K562 (cell line): ENCODE measurements around the gene CCDC141. TPM values are rescaled to one million over a fixed set of nuclear protein-coding genes. Genes with fewer than 3 reads are reported as not detected.

Experiments used
- ATAC-seq: fragments of 200-7000 bp; cut with Tn5 transposase; 3 replicates; pipeline ENCODE4 v1.9.1; 2020; ENCODE audit warnings: moderate library complexity
- BruUV-seq: library from RNA; stranded (reverse); fragments of 400-500 nt; replicated peaks from 2 replicates; lab custom pipeline; 2021; lab: Mats Ljungman, UMichigan
- CTCF ChIA-PET: fragments of 300-600 bp; formaldehyde crosslinking; extraction: SDS; loops from one replicate; lab custom pipeline; 2021; ENCODE audit warnings: low intra/inter-chr PET ratio; lab: Yijun Ruan, JAX
- POLR2A ChIA-PET: fragments of 300-600, 350-650 bp; sonication (Branson Sonifier 250); formaldehyde crosslinking; extraction: SDS; loops from one replicate; lab custom pipeline; 2021; ENCODE audit warnings: antibody characterized with exemption, inconsistent platforms; lab: Yijun Ruan, JAX
- DNase-seq, 4 experiments: peaks; one replicate each; pipeline versions ENCODE4 v3.0.0 to v3.0.0-alpha.2; 2011 to 2018; ENCODE audit warnings: low spot score in 3 of 4, mixed read lengths in 3 of 4; ENCODE audit errors: extremely low read depth in 1 of 4
- FAIRE-seq: peaks from 2 replicates; lab custom pipeline; 2011; peaks lifted over from hg19 to GRCh38; lab: Jason Lieb, UNC
- H2AFZ ChIP-seq: 2 replicates; pipeline ENCODE4 v1.6.0; 2011; ENCODE audit warnings: low read depth, low read length, control low read depth, inconsistent platforms
- H3K27ac ChIP-seq: fragments of 200-600 bp; 3 replicates; pipeline ENCODE4 v1.8.0; 2011; ENCODE audit warnings: low read depth, mild to moderate bottlenecking, control low read depth, inconsistent platforms, low read length, moderate library complexity, mixed read lengths; ENCODE audit errors: extremely low read depth
- H3K27me3 ChIP-seq, 2 experiments: fragments of 300-600 bp in 1 of 2; 2 replicates in 1 of 2; 3 replicates in 1 of 2; pipeline versions ENCODE4 v1.6.0 to v1.8.0; 2011; ENCODE audit warnings: inconsistent platforms in 2 of 2, low read length in 2 of 2, mild to moderate bottlenecking in 1 of 2, mixed read lengths in 1 of 2, moderate library complexity in 1 of 2; ENCODE audit not compliant: control insufficient read depth in 2 of 2, insufficient read depth in 2 of 2
- H3K36me3 ChIP-seq: fragments of 300-600 bp; 3 replicates; pipeline ENCODE4 v1.8.0; 2011; ENCODE audit warnings: mild to moderate bottlenecking, low read length, inconsistent platforms; ENCODE audit not compliant: control insufficient read depth, insufficient read depth
- H3K4me1 ChIP-seq, 2 experiments: fragments of 200-600 bp in 1 of 2; replicated peaks in 1 of 2; 2 replicates in 1 of 2; 3 replicates in 1 of 2; pipeline versions ENCODE4 v1.5.1 to v1.8.0; 2011; ENCODE audit warnings: inconsistent platforms in 2 of 2, low read length in 2 of 2, mild to moderate bottlenecking in 1 of 2, mixed read lengths in 1 of 2, moderate library complexity in 1 of 2; ENCODE audit not compliant: control insufficient read depth in 2 of 2, insufficient read depth in 2 of 2
- H3K4me2 ChIP-seq: 2 replicates; pipeline ENCODE4 v1.6.1; 2011; ENCODE audit warnings: low read length, control low read depth, inconsistent platforms, mixed read lengths; ENCODE audit not compliant: insufficient read depth
- H3K4me3 ChIP-seq: fragments of 200-600 bp; sonication (generic), shearing (Covaris generic); 2 replicates; pipeline ENCODE4 v1.5.1; 2016; ENCODE audit warnings: control low read depth, inconsistent platforms
- H3K79me2 ChIP-seq: fragments of 200-600 bp; 3 replicates; pipeline ENCODE4 v1.8.0; 2011; ENCODE audit warnings: low read length, inconsistent platforms; ENCODE audit not compliant: control insufficient read depth, insufficient read depth
- H3K9ac ChIP-seq, 2 experiments: 2 replicates each; pipeline versions ENCODE4 v1.6.0 to v1.6.1; 2011; ENCODE audit warnings: low read depth in 2 of 2, low read length in 2 of 2, control low read depth in 1 of 2, inconsistent platforms in 1 of 2, mild to moderate bottlenecking in 1 of 2, mixed read lengths in 1 of 2; ENCODE audit not compliant: insufficient read depth in 1 of 2
- H3K9me1 ChIP-seq: one replicate; pipeline ENCODE4 v1.6.0; 2011; ENCODE audit warnings: inconsistent platforms, mild to moderate bottlenecking, low read length, moderate library complexity; ENCODE audit not compliant: control insufficient read depth, insufficient read depth
- H3K9me3 ChIP-seq: replicated peaks from 2 replicates; pipeline ENCODE4 v1.5.1; 2011; ENCODE audit warnings: low read depth, low read length, inconsistent platforms; ENCODE audit not compliant: control insufficient read depth, insufficient read depth
- H4K20me1 ChIP-seq: replicated peaks from 2 replicates; pipeline ENCODE4 v1.6.1; 2011; ENCODE audit warnings: low read length, inconsistent platforms, mixed read lengths; ENCODE audit not compliant: control insufficient read depth, insufficient read depth
- CBX3 ChIP-seq, 2 experiments: IDR thresholded peaks; 1 replicate in 1 of 2; 2 replicates in 1 of 2; pipeline ENCODE4 v1.6.1; 2012; ENCODE audit warnings: inconsistent platforms in 2 of 2, low read length in 2 of 2, borderline replicate concordance in 1 of 2, control low read depth in 1 of 2
- CHD4 ChIP-seq: fragments of 200-600 bp; sonication (generic); IDR thresholded peaks from 3 replicates; pipeline ENCODE4 v1.6.1; 2012; ENCODE audit warnings: low read depth, mild to moderate bottlenecking, mixed read lengths, low read length, inconsistent platforms; ENCODE audit not compliant: insufficient read depth, insufficient replicate concordance, poor library complexity, severe bottlenecking
- NFE2L1 ChIP-seq: fragments of 450-650 bp; IDR thresholded peaks from 2 replicates; pipeline ENCODE4 v1.6.1; 2016; ENCODE audit warnings: missing genetic modification characterization, low read depth, mild to moderate bottlenecking, missing compliant biosample characterization, moderate library complexity, borderline replicate concordance
- PHTF2 ChIP-seq: fragments of 250-450 bp; sonication (Bioruptor Pico); IDR thresholded peaks from 2 replicates; pipeline ENCODE4 v1.5.0; 2021; ENCODE audit warnings: mild to moderate bottlenecking
- RBBP5 ChIP-seq: fragments of 200-600 bp; sonication (generic); IDR thresholded peaks from 2 replicates; pipeline ENCODE4 v1.6.1; 2012; ENCODE audit warnings: borderline replicate concordance, mild to moderate bottlenecking, low read length, control low read depth, inconsistent platforms; ENCODE audit not compliant: insufficient read depth, poor library complexity, severe bottlenecking
- ZNF764 ChIP-seq: fragments of 250-450 bp; sonication (Bioruptor Pico); IDR thresholded peaks from 2 replicates; pipeline ENCODE4 v1.4.0; 2020; ENCODE audit warnings: low read depth, mild to moderate bottlenecking, moderate library complexity
- WGBS: fragments of 100-300 bp; shearing (Covaris generic); methylation state at CpG from one replicate; pipeline ENCODE4 v1.1.6; 2016; ENCODE audit warnings: low coverage, mixed read lengths; ENCODE audit not compliant: insufficient coverage; ENCODE audit errors: missing lambda C conversion rate; 5-methylcytosine and 5-hydroxymethylcytosine counted together
- in situ Hi-C: fragments of 300-500 bp; cut with MboI; formaldehyde crosslinking; loops from 4 replicates; pipeline ENCODE4 v1.15.0; 2018; ENCODE audit warnings: inconsistent platforms, mixed read lengths
- intact Hi-C: fragments of 100-400 bp; cut with micrococcal nuclease; formaldehyde crosslinking; loops from 2 replicates; pipeline ENCODE4 v1.14.2; 2022
- polyA plus RNA-seq, 8 experiments: library from polyadenylated mRNA; depleted of rRNA in 4 of 8; stranded (reverse) in 5 of 8; unstranded in 3 of 8; fragments of >200 nt; fragmentation: Nextera tagmentation in 2 of 8; fragmentation: Illumina TruSeq in 1 of 8; extraction: Ambion mirVana in 2 of 8; extraction: Trizol in 1 of 8; gene quantifications; 2 replicates each; pipeline versions ENCODE4 v1.2.1 to v1.2.3, GENCODE V29; 2011 to 2014; ENCODE audit warnings: inconsistent platforms in 1 of 8, missing spikeins in 1 of 8
- total RNA-seq, 7 experiments: library from RNA; depleted of rRNA in 6 of 7; stranded (reverse); fragments of >200 nt in 6 of 7; fragmentation: Illumina TruSeq in 2 of 7; extraction: Trizol in 2 of 7; gene quantifications; 2 replicates each; pipeline versions ENCODE4 v1.2.1 to v1.2.3, GENCODE V29; 2011 to 2021; ENCODE audit warnings: low replicate concordance in 1 of 7
- TF ChIP-seq, protein P1 (sequence below): sonication (generic); formaldehyde crosslinking; IDR thresholded peaks from 2 replicates; pipeline ENCODE4 v1.8.0; 2022; ENCODE audit warnings: mild to moderate bottlenecking, missing genetic modification reagents
- TF ChIP-seq, protein P2 (sequence below): fragments of 450-650 bp; formaldehyde crosslinking; conservative IDR thresholded peaks from 2 replicates; pipeline ENCODE4 v1.4.0; 2022; ENCODE audit warnings: mild to moderate bottlenecking, missing genetic modification characterization

The CCDC141 gene
- total and polyA plus RNA-seq, 9 of the 15 experiments (the other 6 are each of a cell fraction or from before 2014, with no cell fraction given) = 0.09 TPM; not detected in 8

DNA sequence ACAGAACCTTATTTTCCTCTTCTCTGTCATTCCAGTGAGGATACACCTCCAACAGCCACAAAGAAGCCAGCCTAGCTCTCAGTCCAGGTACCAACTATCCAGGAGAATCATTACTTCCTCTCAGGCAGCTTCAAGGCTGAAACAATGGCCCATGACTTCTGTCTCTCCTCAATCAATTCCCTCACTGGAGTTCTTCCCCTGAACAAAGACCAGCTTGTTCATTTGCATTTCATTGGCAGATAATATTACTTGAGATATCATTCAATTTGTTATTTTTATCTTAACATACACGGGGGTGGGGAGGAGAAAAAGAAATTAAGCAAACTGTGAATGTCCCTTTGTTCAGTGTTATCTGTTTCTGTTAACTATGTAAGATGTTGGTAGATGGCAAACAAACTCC, 44.0 kb downstream of the CCDC141 start:
- H3K36me3 ChIP-seq = no peaks in the 10 kb centered on the region
- no peak overlapping the region for H2AFZ ChIP-seq
- H3K27ac ChIP-seq = no peak overlapping the region
- TF ChIP-seq, protein P1, sequence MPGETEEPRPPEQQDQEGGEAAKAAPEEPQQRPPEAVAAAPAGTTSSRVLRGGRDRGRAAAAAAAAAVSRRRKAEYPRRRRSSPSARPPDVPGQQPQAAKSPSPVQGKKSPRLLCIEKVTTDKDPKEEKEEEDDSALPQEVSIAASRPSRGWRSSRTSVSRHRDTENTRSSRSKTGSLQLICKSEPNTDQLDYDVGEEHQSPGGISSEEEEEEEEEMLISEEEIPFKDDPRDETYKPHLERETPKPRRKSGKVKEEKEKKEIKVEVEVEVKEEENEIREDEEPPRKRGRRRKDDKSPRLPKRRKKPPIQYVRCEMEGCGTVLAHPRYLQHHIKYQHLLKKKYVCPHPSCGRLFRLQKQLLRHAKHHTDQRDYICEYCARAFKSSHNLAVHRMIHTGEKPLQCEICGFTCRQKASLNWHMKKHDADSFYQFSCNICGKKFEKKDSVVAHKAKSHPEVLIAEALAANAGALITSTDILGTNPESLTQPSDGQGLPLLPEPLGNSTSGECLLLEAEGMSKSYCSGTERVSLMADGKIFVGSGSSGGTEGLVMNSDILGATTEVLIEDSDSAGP (CRISPR knock-in tag) = no peak
- TF ChIP-seq RBBP5 (no peak), ZNF764 (no peak), CHD4 (no peak), PHTF2 (CRISPR knock-in tag) (no peak), CBX3 (IDR thresholded peaks at IDR 0.05; ENCODE audit: borderline replicate concordance in 1 of 2, low read length in 2 of 2) (no peak), NFE2L1 (no peak)
- TF ChIP-seq, protein P2, sequence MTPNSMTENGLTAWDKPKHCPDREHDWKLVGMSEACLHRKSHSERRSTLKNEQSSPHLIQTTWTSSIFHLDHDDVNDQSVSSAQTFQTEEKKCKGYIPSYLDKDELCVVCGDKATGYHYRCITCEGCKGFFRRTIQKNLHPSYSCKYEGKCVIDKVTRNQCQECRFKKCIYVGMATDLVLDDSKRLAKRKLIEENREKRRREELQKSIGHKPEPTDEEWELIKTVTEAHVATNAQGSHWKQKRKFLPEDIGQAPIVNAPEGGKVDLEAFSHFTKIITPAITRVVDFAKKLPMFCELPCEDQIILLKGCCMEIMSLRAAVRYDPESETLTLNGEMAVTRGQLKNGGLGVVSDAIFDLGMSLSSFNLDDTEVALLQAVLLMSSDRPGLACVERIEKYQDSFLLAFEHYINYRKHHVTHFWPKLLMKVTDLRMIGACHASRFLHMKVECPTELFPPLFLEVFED = no peak
- TF ChIP-seq, all 486 proteins: peak for 0
- Histone ChIP-seq H3K79me2 (no peaks in the 10 kb centered on the region), H3K4me3 (no peak overlapping the region), H4K20me1 (no peaks in the 10 kb centered on the region), H3K4me2 (no peak overlapping the region), H3K9ac (no peak overlapping the region), H3K27me3 (no peaks in the 10 kb centered on the region), H3K4me1 (no peaks in the 10 kb centered on the region), H3K9me3 (no peaks in the 10 kb centered on the region), H3K9me1 (no peaks in the 10 kb centered on the region)
- intact Hi-C loops (no loop called here), in situ Hi-C loops (no loop called here)
- CTCF ChIA-PET = no interaction called here
- POLR2A ChIA-PET = no interaction called here
- DNase-seq (no peak), ATAC-seq (no peak), FAIRE-seq (no peak)
- BruUV-seq = no TSS peak
- WGBS = 3% methylated on average over 1 of the region's 1 CpG
